ENCODE data around the gene PIEZO1.

- TF ChIP-seq CTCF (IDR thresholded peaks at IDR 0.05), result peak; percentile 51
- TF ChIP-seq EZH2 (IDR thresholded peaks at IDR 0.05), result no peak
- no peak for TF ChIP-seq EZH2phosphoT487 (IDR thresholded peaks at IDR 0.05)
These were observed 87.0 kb downstream of the PIEZO1 start for GRCh38 chr16:88697831-88698615.
